Right lobe of liver (tissue), 6 donors: ENCODE measurements around the gene POLR2H. TPM values are rescaled to one million over a fixed set of nuclear protein-coding genes. Genes with fewer than 3 reads are reported as not detected.

Experiments
- ATAC-seq, 4 donors: fragments of 200-7000 bp; cut with Tn5 transposase; one replicate each; pipeline ENCODE4 v1.9.1; 2020; ENCODE audit warnings: mild to moderate bottlenecking in 4 of 4, moderate library complexity in 4 of 4
- DNase-seq, 3 donors: peaks; one replicate each; pipeline ENCODE4 v3.0.0-alpha.2; 2020
- H3K27ac ChIP-seq, 3 donors: fragments of 200-600 bp; one replicate each; pipeline ENCODE4 v1.8.0; 2022
- H3K27me3 ChIP-seq, 2 donors: fragments of 200-600 bp; one replicate each; pipeline ENCODE4 v1.8.0; 2022
- H3K36me3 ChIP-seq, 4 donors: fragments of 200-600 bp; sonication (generic) in 1 of 4; one replicate each; pipeline versions ENCODE4 v1.5.1 to v1.8.0; 2017 to 2022; ENCODE audit warnings: control low read depth in 1 of 4
- H3K4me1 ChIP-seq, 4 donors: fragments of 200-600 bp; sonication (generic) in 1 of 4; one replicate each; pipeline versions ENCODE4 v1.5.1 to v1.8.0; 2017 to 2022; ENCODE audit warnings: control low read depth in 1 of 4
- H3K4me3 ChIP-seq, 3 donors: fragments of 200-600 bp; one replicate each; pipeline ENCODE4 v1.8.0; 2022
- H3K9me3 ChIP-seq, 4 donors: fragments of 200-600 bp; sonication (generic) in 1 of 4; one replicate each; pipeline versions ENCODE4 v1.5.1 to v1.8.0; 2017 to 2022; ENCODE audit warnings: control low read depth in 1 of 4
- POLR2A ChIP-seq: fragments of 450-650 bp; IDR thresholded peaks from one replicate; pipeline ENCODE4 v1.6.1; 2017; ENCODE audit warnings: antibody characterized with exemption, mild to moderate bottlenecking
- WGBS: methylation state at CpG from one replicate; pipeline ENCODE4 v1.1.6; 2018; ENCODE audit warnings: low coverage, low lambda C conversion rate; ENCODE audit not compliant: insufficient coverage; ENCODE audit errors: missing lambda C conversion rate; 5-methylcytosine and 5-hydroxymethylcytosine counted together
- intact Hi-C, 2 donors: fragments of 100-400 bp; cut with DNase I; formaldehyde crosslinking; loops; one replicate each; pipeline versions ENCODE4 v1.11.2 to v1.14.1; 2022
- total RNA-seq, 6 experiments: library from RNA; depleted of rRNA in 2 of 6; stranded (reverse); fragments of >200 nt in 2 of 6; fragmentation: NEBNext Ultra II Directional in 3 of 6; extraction: Animal tissue kit (Norgen Biotek cat#: 25700) in 3 of 6; gene quantifications; one replicate each; pipeline versions ENCODE4 v1.1.0 to v1.2.4, GENCODE V29; 2016 to 2023
- TF ChIP-seq, protein P1 (sequence below), 4 donors: fragments of 200-600 bp in 3 of 4; fragments of 450-650 bp in 1 of 4; IDR thresholded peaks; one replicate each; pipeline versions ENCODE4 v1.5.1 to v1.8.0; 2016 to 2022; ENCODE audit warnings: antibody characterized with exemption in 4 of 4, mild to moderate bottlenecking in 2 of 4
- donor health status: DM: no; HTN: yes; CAD: no.
- donor health status: DM: no; HTN: no; CAD: no.
- donor health status: DM: no; HTN: no; CAD: no.
- donor health status: DM: no; HTN: yes; CAD: no.
- donor health status: DM: no; HTN: yes; CAD: no.

The POLR2H gene
- total RNA-seq, 6 experiments from 2014 or later = 27.4 to 65.7 (median 35.3) TPM

DNA sequence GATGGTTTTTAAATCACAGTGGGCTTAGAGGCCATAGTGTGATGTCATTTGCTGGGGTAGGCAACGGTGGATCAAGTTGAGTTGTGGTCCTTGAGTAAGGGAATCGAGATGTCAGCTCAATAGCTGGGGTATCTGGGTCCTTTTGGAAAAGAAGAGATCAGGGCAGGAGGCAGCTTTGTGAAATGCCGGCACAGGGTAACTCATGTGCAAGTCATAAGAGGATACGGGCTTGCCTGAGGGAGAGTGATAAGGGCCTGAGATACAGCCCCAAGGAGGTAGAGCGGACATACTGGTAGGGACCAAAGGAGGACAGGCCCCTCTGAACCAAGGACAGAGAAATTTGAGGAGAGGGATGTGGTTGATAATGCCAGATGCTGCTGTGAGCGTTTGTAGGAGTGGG, 28.3 kb upstream of the POLR2H start:
- Histone ChIP-seq H3K4me1 (peaks cover 0 to 6% (median 0%) of the 10 kb centered on the region in 4 donors), H3K27me3 (no peaks in the 10 kb centered on the region), H3K9me3 (no peaks in the 10 kb centered on the region), H3K27ac (no peak overlapping the region), H3K4me3 (no peak overlapping the region), H3K36me3 (peaks cover 25 to 70% (median 52%) of the 10 kb centered on the region in 4 donors)
- TF ChIP-seq POLR2A = no peak
- TF ChIP-seq, protein P1, sequence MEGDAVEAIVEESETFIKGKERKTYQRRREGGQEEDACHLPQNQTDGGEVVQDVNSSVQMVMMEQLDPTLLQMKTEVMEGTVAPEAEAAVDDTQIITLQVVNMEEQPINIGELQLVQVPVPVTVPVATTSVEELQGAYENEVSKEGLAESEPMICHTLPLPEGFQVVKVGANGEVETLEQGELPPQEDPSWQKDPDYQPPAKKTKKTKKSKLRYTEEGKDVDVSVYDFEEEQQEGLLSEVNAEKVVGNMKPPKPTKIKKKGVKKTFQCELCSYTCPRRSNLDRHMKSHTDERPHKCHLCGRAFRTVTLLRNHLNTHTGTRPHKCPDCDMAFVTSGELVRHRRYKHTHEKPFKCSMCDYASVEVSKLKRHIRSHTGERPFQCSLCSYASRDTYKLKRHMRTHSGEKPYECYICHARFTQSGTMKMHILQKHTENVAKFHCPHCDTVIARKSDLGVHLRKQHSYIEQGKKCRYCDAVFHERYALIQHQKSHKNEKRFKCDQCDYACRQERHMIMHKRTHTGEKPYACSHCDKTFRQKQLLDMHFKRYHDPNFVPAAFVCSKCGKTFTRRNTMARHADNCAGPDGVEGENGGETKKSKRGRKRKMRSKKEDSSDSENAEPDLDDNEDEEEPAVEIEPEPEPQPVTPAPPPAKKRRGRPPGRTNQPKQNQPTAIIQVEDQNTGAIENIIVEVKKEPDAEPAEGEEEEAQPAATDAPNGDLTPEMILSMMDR (IDR thresholded peaks at IDR 0.05) = no peak
- ATAC-seq (no peak), DNase-seq (no peak)
- WGBS = 76% methylated on average over 6 of the region's 6 CpGs
- intact Hi-C loops = no loop called here

DNA sequence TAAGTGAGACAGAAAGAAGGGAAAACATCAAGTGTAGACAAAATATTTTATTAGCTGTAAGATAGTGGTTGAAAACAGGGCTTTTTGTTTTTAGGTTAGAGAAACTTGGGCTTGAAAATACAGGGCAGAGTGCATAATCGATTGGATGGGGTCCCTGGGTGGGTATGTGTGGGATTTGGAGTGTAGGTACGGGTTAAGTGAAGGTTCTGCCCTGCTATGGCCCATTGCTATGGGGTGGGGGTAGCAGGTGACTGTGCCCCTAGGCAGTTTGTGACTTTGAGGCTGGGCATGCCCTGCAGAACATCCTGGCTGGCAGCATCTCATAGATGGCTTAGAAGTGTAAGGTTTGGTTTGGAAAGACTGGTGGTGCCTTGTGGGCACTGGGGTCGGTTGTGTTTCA, 27.8 kb upstream of the POLR2H start:
- no peaks in the 10 kb centered on the region for H3K27me3 ChIP-seq
- ATAC-seq = no peak
- H3K36me3 ChIP-seq = peaks cover 23 to 65% (median 47%) of the 10 kb centered on the region in 4 donors
- peaks cover 0 to 6% (median 0%) of the 10 kb centered on the region in 4 donors for H3K4me1 ChIP-seq
- no peak overlapping the region for H3K4me3 ChIP-seq
- no peak for DNase-seq
- no peaks in the 10 kb centered on the region for H3K9me3 ChIP-seq
- H3K27ac ChIP-seq = no peak overlapping the region
- TF ChIP-seq, protein P1 (IDR thresholded peaks at IDR 0.05) = no peak
- no peak for TF ChIP-seq POLR2A
- 50% methylated on average over 1 of the region's 3 CpGs for WGBS
- intact Hi-C loops = no loop called here

DNA sequence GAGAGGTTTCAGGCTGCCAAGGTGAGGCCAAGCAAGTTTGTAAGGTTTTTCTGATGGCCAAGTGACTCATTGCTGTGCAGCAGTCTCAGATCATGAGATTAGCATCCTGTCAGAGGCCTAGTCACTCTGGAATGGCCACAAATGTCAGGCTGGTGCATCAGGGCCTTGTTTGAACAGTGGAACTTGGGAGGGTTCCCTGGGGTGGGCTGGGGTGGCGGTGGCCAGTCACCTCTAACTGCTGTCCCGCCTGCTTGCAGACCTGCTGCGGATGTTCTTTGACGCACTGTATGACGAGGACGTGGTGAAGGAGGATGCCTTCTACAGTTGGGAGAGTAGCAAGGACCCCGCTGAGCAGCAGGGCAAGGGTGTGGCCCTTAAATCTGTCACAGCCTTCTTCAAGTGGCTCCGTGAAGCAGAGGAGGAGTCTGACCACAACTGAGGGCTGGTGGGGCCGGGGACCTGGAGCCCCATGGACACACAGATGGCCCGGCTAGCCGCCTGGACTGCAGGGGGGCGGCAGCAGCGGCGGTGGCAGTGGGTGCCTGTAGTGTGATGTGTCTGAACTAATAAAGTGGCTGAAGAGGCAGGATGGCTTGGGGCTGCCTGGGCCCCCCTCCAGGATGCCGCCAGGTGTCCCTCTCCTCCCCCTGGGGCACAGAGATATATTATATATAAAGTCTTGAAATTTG, 26.9 kb upstream of the POLR2H start:
- DNase-seq (no peak), ATAC-seq (peak in 1 of 4 donors; percentile 1)
- peaks cover 18 to 56% (median 39%) of the 10 kb centered on the region in 4 donors for H3K36me3 ChIP-seq

DNA sequence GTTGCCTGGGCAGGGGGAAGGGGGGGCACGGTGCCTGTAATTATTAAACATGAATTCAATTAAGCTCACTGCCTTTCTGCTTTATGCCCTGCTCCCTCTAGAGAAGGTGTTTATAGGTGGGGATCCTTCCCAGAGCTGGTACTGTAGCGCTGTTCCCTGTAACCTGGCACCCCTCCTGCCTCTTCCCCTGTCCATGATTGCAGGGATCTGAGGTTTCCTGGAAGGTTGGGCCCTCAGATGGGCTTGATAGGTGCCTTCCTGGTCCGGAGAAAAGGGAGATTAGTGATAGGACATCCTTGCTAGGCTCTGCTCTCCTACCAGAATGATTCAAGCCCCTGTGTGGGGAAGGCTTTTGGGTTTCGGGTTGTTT, 26.2 kb upstream of the POLR2H start:
- Histone ChIP-seq H3K4me3 (peak overlapping the region in 2 of 3 donors; percentile 65 to 68), H3K36me3 (peaks cover 12 to 49% (median 33%) of the 10 kb centered on the region in 4 donors), H3K27me3 (no peaks in the 10 kb centered on the region), H3K9me3 (no peaks in the 10 kb centered on the region), H3K27ac (peak overlapping the region; percentile 70 to 91 (median 75)), H3K4me1 (peaks cover 0 to 6% (median 0%) of the 10 kb centered on the region in 4 donors)
- TF ChIP-seq POLR2A = no peak
- TF ChIP-seq, protein P1 (IDR thresholded peaks at IDR 0.05) = no peak
- peak; percentile 8 to 24 (median 10) for ATAC-seq
- 36% methylated on average over 3 of the region's 4 CpGs for WGBS
- no peak for DNase-seq
- intact Hi-C loops = no loop called here

More for the DNA sequence above, 26.9 kb upstream of the POLR2H start:
- H3K4me1 ChIP-seq = peaks cover 0 to 6% (median 0%) of the 10 kb centered on the region in 4 donors
- H3K4me3 ChIP-seq = no peak overlapping the region
- WGBS = 80% methylated on average over 1 of the region's 15 CpGs
- peak overlapping the region in 2 of 3 donors; percentile 75 to 91 for H3K27ac ChIP-seq
- intact Hi-C loops = no loop called here
- no peaks in the 10 kb centered on the region for H3K27me3 ChIP-seq
- no peaks in the 10 kb centered on the region for H3K9me3 ChIP-seq
- TF ChIP-seq POLR2A = no peak
- TF ChIP-seq, protein P1 (IDR thresholded peaks at IDR 0.05) = no peak
